A673 (cell line): ENCODE measurements around the gene TEX51. TPM values are rescaled to one million over a fixed set of nuclear protein-coding genes. Genes with fewer than 3 reads are reported as not detected.

Experiments used
- BruUV-seq: library from RNA; stranded (reverse); fragments of 400-500 nt; replicated peaks from 2 replicates; lab custom pipeline; 2021; lab: Mats Ljungman, UMichigan
- CTCF ChIA-PET: fragments of 300-600 bp; sonication (Branson Sonifier 250); formaldehyde crosslinking; loops from one replicate; lab custom pipeline; 2022; ENCODE audit warnings: antibody characterized with exemption; lab: Charles Lee
- POLR2A ChIA-PET: fragments of 300-600 bp; sonication (Branson Sonifier 250); formaldehyde crosslinking; loops from one replicate; lab custom pipeline; 2022; ENCODE audit warnings: antibody characterized with exemption; ENCODE audit not compliant: low non-redundant PET; lab: Charles Lee
- DNase-seq: peaks from one replicate; pipeline ENCODE4 v3.0.0-alpha.2; 2015; ENCODE audit warnings: low spot score
- H3K27ac ChIP-seq: fragments of 200-600 bp; sonication (generic); 2 replicates; pipeline ENCODE4 v1.5.1; 2016; ENCODE audit warnings: mixed run types, low read depth, mild to moderate bottlenecking, mixed read lengths, antibody characterized with exemption, low read length; ENCODE audit not compliant: poor library complexity, severe bottlenecking
- H3K27me3 ChIP-seq: fragments of 200-600 bp; sonication (generic); replicated peaks from 2 replicates; pipeline ENCODE4 v1.6.1; 2017; ENCODE audit warnings: mixed run types, low read depth, mild to moderate bottlenecking, mixed read lengths, antibody characterized with exemption, low read length; ENCODE audit not compliant: insufficient read depth, poor library complexity
- H3K36me3 ChIP-seq: fragments of 200-600 bp; sonication (generic); 2 replicates; pipeline ENCODE4 v1.6.1; 2016; ENCODE audit warnings: mixed run types, mild to moderate bottlenecking, mixed read lengths, antibody characterized with exemption, low read length; ENCODE audit not compliant: insufficient read depth, poor library complexity, severe bottlenecking
- H3K4me1 ChIP-seq: fragments of 200-600 bp; sonication (generic); 2 replicates; pipeline ENCODE4 v1.6.1; 2017; ENCODE audit warnings: mixed run types, mild to moderate bottlenecking, mixed read lengths, antibody characterized with exemption, low read length; ENCODE audit not compliant: insufficient read depth, poor library complexity, severe bottlenecking
- H3K4me3 ChIP-seq: fragments of 200-600 bp; sonication (generic); 2 replicates; pipeline ENCODE4 v1.5.1; 2016; ENCODE audit warnings: low read depth, mixed run types, mild to moderate bottlenecking, mixed read lengths, low read length; ENCODE audit not compliant: poor library complexity, severe bottlenecking
- H3K9me3 ChIP-seq: fragments of 200-600 bp; sonication (generic); 2 replicates; pipeline ENCODE4 v1.6.1; 2016; ENCODE audit warnings: mixed run types, low read depth, mild to moderate bottlenecking, mixed read lengths, antibody characterized with exemption, low read length; ENCODE audit not compliant: poor library complexity, severe bottlenecking
- CTCF ChIP-seq: fragments of 300-800, 200-600 bp; sonication (generic); conservative IDR thresholded peaks from 2 replicates; pipeline ENCODE4 v1.5.1; 2017; ENCODE audit warnings: low read depth, mild to moderate bottlenecking, antibody characterized with exemption, low read length, moderate library complexity, mixed read lengths
- EZH2 ChIP-seq: fragments of 200-600 bp; sonication (generic); IDR thresholded peaks from 2 replicates; pipeline ENCODE4 v1.6.1; 2017; ENCODE audit warnings: borderline replicate concordance, low read depth, mild to moderate bottlenecking, mixed read lengths, antibody characterized with exemption, low read length; ENCODE audit not compliant: poor library complexity, severe bottlenecking
- intact Hi-C: fragments of 100-400 bp; cut with micrococcal nuclease; formaldehyde crosslinking; loops from one replicate; pipeline ENCODE4 v1.10.0; 2022; ENCODE audit not compliant: unreplicated experiment
- total RNA-seq: library from RNA; stranded (reverse); gene quantifications from 2 replicates; pipeline ENCODE4 v1.2.3, GENCODE V29; 2021

TEX51 gene
- total RNA-seq, 1 experiment from 2014 or later: not detected

DNA sequence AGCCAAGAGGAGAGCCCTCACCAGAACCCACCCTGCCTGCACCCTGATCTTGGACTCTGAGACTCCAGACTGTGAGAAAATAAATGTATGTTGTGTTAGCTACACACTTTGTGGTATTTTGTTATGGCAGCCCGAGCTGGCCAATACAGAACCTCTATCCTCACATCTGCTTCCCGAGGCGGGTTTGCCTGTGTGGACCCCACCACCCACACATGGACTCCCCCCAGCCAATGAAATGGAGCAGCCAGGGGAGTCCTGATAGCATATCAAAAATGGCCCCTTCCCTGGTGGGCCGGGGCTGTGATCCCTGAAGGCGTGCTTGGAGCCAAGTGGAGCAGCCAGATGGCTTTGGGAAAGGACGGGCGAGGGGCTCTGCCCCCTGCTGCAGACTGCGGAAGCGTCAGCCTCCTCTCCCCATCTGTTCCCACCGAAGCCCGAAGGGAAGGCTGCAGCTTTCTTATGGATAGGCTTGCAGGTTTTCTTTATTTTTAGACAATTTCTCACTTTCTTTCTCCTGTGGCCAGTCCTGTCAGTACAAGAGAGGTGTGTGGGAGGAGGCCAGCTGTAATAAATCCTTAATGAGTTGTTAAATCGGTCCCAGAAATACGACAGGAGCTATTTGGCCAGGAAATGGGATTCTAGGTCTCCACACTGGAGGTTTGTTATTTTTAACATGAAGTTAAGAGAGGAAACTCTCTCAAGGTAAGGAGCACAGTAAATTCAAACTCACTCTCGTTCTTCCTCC, 34.4 kb downstream of the TEX51 start:
- intact Hi-C loops: no loop called here
- peaks cover 18% of the 10 kb centered on the region for H3K27me3 ChIP-seq
- H3K4me1 ChIP-seq: no peaks in the 10 kb centered on the region
- BruUV-seq: no TSS peak
- no peak for DNase-seq
- CTCF ChIA-PET: no interaction called here
- H3K4me3 ChIP-seq: no peak overlapping the region
- H3K9me3 ChIP-seq: no peaks in the 10 kb centered on the region
- POLR2A ChIA-PET: no interaction called here
- H3K36me3 ChIP-seq: no peaks in the 10 kb centered on the region
- H3K27ac ChIP-seq: no peak overlapping the region
- TF ChIP-seq EZH2: no peak
- no peak for TF ChIP-seq CTCF

DNA sequence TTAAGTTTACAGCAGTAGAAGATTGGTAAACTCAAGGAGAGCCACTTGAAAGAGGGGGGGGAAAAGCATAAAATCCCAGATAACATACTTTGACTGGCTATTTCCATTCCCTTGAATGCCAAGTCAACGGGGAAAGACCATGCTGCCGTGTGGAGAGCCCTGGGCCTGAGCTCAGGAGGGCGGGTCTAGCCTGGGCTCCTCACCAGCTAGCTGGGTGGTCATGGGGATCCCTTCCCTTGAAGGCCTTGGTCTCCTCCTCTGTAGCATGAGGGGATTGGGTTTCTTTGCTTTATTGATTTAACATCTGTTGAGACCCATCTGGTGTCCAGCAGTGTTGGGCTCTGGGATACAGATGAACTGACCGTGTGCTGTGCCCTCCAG, 35.0 kb downstream of the TEX51 start:
- Histone ChIP-seq H3K9me3 (no peaks in the 10 kb centered on the region), H3K27me3 (peaks cover 21% of the 10 kb centered on the region), H3K4me3 (no peak overlapping the region), H3K36me3 (no peaks in the 10 kb centered on the region), H3K4me1 (no peaks in the 10 kb centered on the region), H3K27ac (no peak overlapping the region)
- ChIA-PET CTCF (no interaction called here), POLR2A (no interaction called here)
- no peak for DNase-seq
- no TSS peak for BruUV-seq
- TF ChIP-seq CTCF (no peak), EZH2 (no peak)
- intact Hi-C loops: no loop called here

- no peaks in the 10 kb centered on the region for H3K4me1 ChIP-seq
- no peaks in the 10 kb centered on the region for H3K9me3 ChIP-seq
- intact Hi-C loops: no loop called here
- TF ChIP-seq EZH2: no peak
- no peak for TF ChIP-seq CTCF
- ChIA-PET CTCF (no interaction called here), POLR2A (no interaction called here)
- no peak for DNase-seq
- no peaks in the 10 kb centered on the region for H3K36me3 ChIP-seq
- no peak overlapping the region for H3K27ac ChIP-seq
- no TSS peak for BruUV-seq
- peaks cover 22% of the 10 kb centered on the region for H3K27me3 ChIP-seq
- H3K4me3 ChIP-seq: no peak overlapping the region
Measured at GRCh38 chr2:126934809-126935208, 36.1 kb downstream of the TEX51 start.
